Measurements from ENCODE around the gene AFP. TPM values are rescaled to one million over a fixed set of nuclear protein-coding genes. Genes with fewer than 3 reads are reported as not detected.

Gene AFP
- polyA plus RNA-seq, 1 donor from 2014 or later, result not detected

GRCh38 chr4:73481358-73481757 is 45.3 kb downstream of the AFP start, which contains the start of gene AFM:
AFM (plus strand) TSS chr4:73481745; CDS start chr4:73481776, 31 bp downstream.
- Histone ChIP-seq H3K9me3 (ENCODE audit: low read length) (no peaks in the 10 kb centered on the region), H3K4me3 (ENCODE audit: low read length) (no peak within 1 kb of the TSS), H3F3A (ENCODE audit: insufficient read depth, low read length, poor library complexity, severe bottlenecking) (no peaks in the 10 kb centered on the region), H3K9me2 (ENCODE audit: insufficient read depth, low read length) (no peaks in the 10 kb centered on the region), H3K9ac (ENCODE audit: low read length) (no peak within 1 kb of the TSS), H4K20me1 (ENCODE audit: insufficient read depth) (no peaks in the 10 kb centered on the region), H3K36me3 (ENCODE audit: insufficient read depth, low read length) (no peaks in the 10 kb centered on the region), H2AFZ (ENCODE audit: low read depth, low read length) (no peak within 1 kb of the TSS), H3K79me2 (replicated peaks; ENCODE audit: insufficient read depth, low read length) (no peaks in the 10 kb centered on the region), H3K27me3 (ENCODE audit: insufficient read depth, low read depth, low read length) (no peaks in the 10 kb centered on the region), H3K4me2 (ENCODE audit: low read length) (no peak within 1 kb of the TSS), H3K27ac (ENCODE audit: low read length) (no peak within 1 kb of the TSS)
- no peak for TF ChIP-seq POLR2AphosphoS5 (IDR thresholded peaks at IDR 0.05)
- no peak for TF ChIP-seq TAF1 (IDR thresholded peaks at IDR 0.05; ENCODE audit: low read depth)
- no peak for TF ChIP-seq MXI1 (conservative IDR thresholded peaks at IDR 0.05; ENCODE audit: poor library complexity, severe bottlenecking)
- TF ChIP-seq EZH2 (IDR thresholded peaks at IDR 0.05; ENCODE audit: borderline replicate concordance, insufficient read depth, low read length, poor library complexity, severe bottlenecking), result no peak
- TF ChIP-seq SMC3 (conservative IDR thresholded peaks at IDR 0.05; ENCODE audit: poor library complexity), result no peak
- TF ChIP-seq, protein P1, sequence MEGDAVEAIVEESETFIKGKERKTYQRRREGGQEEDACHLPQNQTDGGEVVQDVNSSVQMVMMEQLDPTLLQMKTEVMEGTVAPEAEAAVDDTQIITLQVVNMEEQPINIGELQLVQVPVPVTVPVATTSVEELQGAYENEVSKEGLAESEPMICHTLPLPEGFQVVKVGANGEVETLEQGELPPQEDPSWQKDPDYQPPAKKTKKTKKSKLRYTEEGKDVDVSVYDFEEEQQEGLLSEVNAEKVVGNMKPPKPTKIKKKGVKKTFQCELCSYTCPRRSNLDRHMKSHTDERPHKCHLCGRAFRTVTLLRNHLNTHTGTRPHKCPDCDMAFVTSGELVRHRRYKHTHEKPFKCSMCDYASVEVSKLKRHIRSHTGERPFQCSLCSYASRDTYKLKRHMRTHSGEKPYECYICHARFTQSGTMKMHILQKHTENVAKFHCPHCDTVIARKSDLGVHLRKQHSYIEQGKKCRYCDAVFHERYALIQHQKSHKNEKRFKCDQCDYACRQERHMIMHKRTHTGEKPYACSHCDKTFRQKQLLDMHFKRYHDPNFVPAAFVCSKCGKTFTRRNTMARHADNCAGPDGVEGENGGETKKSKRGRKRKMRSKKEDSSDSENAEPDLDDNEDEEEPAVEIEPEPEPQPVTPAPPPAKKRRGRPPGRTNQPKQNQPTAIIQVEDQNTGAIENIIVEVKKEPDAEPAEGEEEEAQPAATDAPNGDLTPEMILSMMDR (IDR thresholded peaks at IDR 0.05; ENCODE audit: poor library complexity, severe bottlenecking), result no peak
- TF ChIP-seq, protein P2, sequence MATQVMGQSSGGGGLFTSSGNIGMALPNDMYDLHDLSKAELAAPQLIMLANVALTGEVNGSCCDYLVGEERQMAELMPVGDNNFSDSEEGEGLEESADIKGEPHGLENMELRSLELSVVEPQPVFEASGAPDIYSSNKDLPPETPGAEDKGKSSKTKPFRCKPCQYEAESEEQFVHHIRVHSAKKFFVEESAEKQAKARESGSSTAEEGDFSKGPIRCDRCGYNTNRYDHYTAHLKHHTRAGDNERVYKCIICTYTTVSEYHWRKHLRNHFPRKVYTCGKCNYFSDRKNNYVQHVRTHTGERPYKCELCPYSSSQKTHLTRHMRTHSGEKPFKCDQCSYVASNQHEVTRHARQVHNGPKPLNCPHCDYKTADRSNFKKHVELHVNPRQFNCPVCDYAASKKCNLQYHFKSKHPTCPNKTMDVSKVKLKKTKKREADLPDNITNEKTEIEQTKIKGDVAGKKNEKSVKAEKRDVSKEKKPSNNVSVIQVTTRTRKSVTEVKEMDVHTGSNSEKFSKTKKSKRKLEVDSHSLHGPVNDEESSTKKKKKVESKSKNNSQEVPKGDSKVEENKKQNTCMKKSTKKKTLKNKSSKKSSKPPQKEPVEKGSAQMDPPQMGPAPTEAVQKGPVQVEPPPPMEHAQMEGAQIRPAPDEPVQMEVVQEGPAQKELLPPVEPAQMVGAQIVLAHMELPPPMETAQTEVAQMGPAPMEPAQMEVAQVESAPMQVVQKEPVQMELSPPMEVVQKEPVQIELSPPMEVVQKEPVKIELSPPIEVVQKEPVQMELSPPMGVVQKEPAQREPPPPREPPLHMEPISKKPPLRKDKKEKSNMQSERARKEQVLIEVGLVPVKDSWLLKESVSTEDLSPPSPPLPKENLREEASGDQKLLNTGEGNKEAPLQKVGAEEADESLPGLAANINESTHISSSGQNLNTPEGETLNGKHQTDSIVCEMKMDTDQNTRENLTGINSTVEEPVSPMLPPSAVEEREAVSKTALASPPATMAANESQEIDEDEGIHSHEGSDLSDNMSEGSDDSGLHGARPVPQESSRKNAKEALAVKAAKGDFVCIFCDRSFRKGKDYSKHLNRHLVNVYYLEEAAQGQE (IDR thresholded peaks at IDR 0.05; ENCODE audit: borderline replicate concordance), result no peak
- no peak for TF ChIP-seq EP300 (conservative IDR thresholded peaks at IDR 0.05; ENCODE audit: poor library complexity, severe bottlenecking)
- no peak for TF ChIP-seq RAD21 (conservative IDR thresholded peaks at IDR 0.05)

GRCh38 chr4:73485085-73485484 is 49.1 kb downstream of the AFP start:
- H3K4me2 ChIP-seq (ENCODE audit: low read length), result no peak overlapping the region
- H3K27me3 ChIP-seq (ENCODE audit: insufficient read depth, low read depth, low read length), result no peaks in the 10 kb centered on the region
- H3F3A ChIP-seq (ENCODE audit: insufficient read depth, low read length, poor library complexity, severe bottlenecking), result no peaks in the 10 kb centered on the region
- no peaks in the 10 kb centered on the region for H3K9me2 ChIP-seq (ENCODE audit: insufficient read depth, low read length)
- H3K9ac ChIP-seq (ENCODE audit: low read length), result no peak overlapping the region
- no peak overlapping the region for H3K4me3 ChIP-seq (ENCODE audit: low read length)
- no peaks in the 10 kb centered on the region for H3K9me3 ChIP-seq (ENCODE audit: low read length)
- H3K27ac ChIP-seq (ENCODE audit: low read length), result no peak overlapping the region
- TF ChIP-seq, protein P2 (IDR thresholded peaks at IDR 0.05; ENCODE audit: borderline replicate concordance), result no peak
- no peak for TF ChIP-seq RAD21 (conservative IDR thresholded peaks at IDR 0.05)
- TF ChIP-seq, protein P1 (IDR thresholded peaks at IDR 0.05; ENCODE audit: poor library complexity, severe bottlenecking), result no peak
- TF ChIP-seq MXI1 (conservative IDR thresholded peaks at IDR 0.05; ENCODE audit: poor library complexity, severe bottlenecking), result no peak
- TF ChIP-seq SMC3 (conservative IDR thresholded peaks at IDR 0.05; ENCODE audit: poor library complexity), result no peak
- TF ChIP-seq POLR2AphosphoS5 (IDR thresholded peaks at IDR 0.05), result no peak
- no peak for TF ChIP-seq TAF1 (IDR thresholded peaks at IDR 0.05; ENCODE audit: low read depth)
- no peak for TF ChIP-seq EZH2 (IDR thresholded peaks at IDR 0.05; ENCODE audit: borderline replicate concordance, insufficient read depth, low read length, poor library complexity, severe bottlenecking)
- no peak for TF ChIP-seq EP300 (conservative IDR thresholded peaks at IDR 0.05; ENCODE audit: poor library complexity, severe bottlenecking)
- H3K79me2 ChIP-seq (replicated peaks; ENCODE audit: insufficient read depth, low read length), result no peaks in the 10 kb centered on the region
- no peak overlapping the region for H2AFZ ChIP-seq (ENCODE audit: low read depth, low read length)
- no peaks in the 10 kb centered on the region for H3K36me3 ChIP-seq (ENCODE audit: insufficient read depth, low read length)
- no peaks in the 10 kb centered on the region for H4K20me1 ChIP-seq (ENCODE audit: insufficient read depth)

Measured in neural cell (in vitro differentiated cells).